A549 treated with CORT108297 at 1 μM for 4 hours (cell line): ENCODE measurements around the gene UBR1. TPM values are rescaled to one million over a fixed set of nuclear protein-coding genes. Genes with fewer than 3 reads are reported as not detected.

Experiments used
- total RNA-seq: library from RNA; stranded (reverse); fragments of 200-300 nt; extraction: Qiagen RNA extraction; gene quantifications from 5 replicates; pipeline ENCODE4 v1.2.3, GENCODE V29; 2022

The UBR1 gene
- total RNA-seq = 3.2 to 4.5 TPM (median 3.8 TPM) in 5 replicates

GRCh38 chr15:43105778-43106485, at the start of gene UBR1:
Gene UBR1, minus strand, starts transcription at chr15:43106038. Its CDS starts 16 bp downstream, at chr15:43106022.

GRCh38 chr15:43133430-43134156, 27.8 kb upstream of the UBR1 start, which contains the start of gene TMEM62:
Gene TMEM62, plus strand, starts transcription at chr15:43133586. Its CDS starts 217 bp downstream, at chr15:43133803.

GRCh38 chr15:42920519-42921341, 185.1 kb downstream of the UBR1 start, which contains the start of gene TTBK2:
Gene TTBK2, minus strand, starts transcription at chr15:42920778. Its CDS starts 42,161 bp downstream, at chr15:42878617.

Other genes starting within 250 kb of the UBR1 start
- 1.3 to 3.0 TPM (median 1.9 TPM) in 5 replicates for gene TTBK2, start 185.3 kb downstream of the UBR1 start, total RNA-seq
- gene TMEM62, start 27.5 kb upstream of the UBR1 start, total RNA-seq = 8.2 to 9.7 TPM (median 9.0 TPM) in 5 replicates
- gene CCNDBP1, start 79.4 kb upstream of the UBR1 start, total RNA-seq = 23.9 to 29.1 TPM (median 26.7 TPM) in 5 replicates
- gene EPB42, start 115.0 kb upstream of the UBR1 start, total RNA-seq = not detected in 5 replicates
- not detected in 5 replicates for gene TGM5, start 160.9 kb upstream of the UBR1 start, total RNA-seq
- gene TGM7, start 196.2 kb upstream of the UBR1 start, total RNA-seq = not detected in 5 replicates
- 6.4 to 8.1 TPM (median 7.1 TPM) in 5 replicates for gene LCMT2, start 224.5 kb upstream of the UBR1 start, total RNA-seq